Esophagus muscularis mucosa (tissue), 4 donors: Measurements from ENCODE around the gene MICAL3.

ENCODE experiments used
- EP300 ChIP-seq: sonication (generic); formaldehyde crosslinking; IDR thresholded peaks from one replicate; pipeline ENCODE4 v1.6.1; 2017; ENCODE audit warnings: antibody characterized with exemption
- POLR2A ChIP-seq: fragments of 450-650 bp; IDR thresholded peaks from one replicate; pipeline ENCODE4 v1.6.1; 2017; ENCODE audit warnings: antibody characterized with exemption, moderate library complexity, mild to moderate bottlenecking, low read depth
- POLR2AphosphoS5 ChIP-seq, 2 donors: sonication (generic); formaldehyde crosslinking; IDR thresholded peaks; one replicate each; pipeline ENCODE4 v1.6.1; 2017; ENCODE audit warnings: antibody characterized with exemption in 2 of 2
- TF ChIP-seq, protein P1 (sequence below), 3 experiments: fragments of 200-600 bp in 2 of 3; fragments of 450-650 bp in 1 of 3; sonication (generic) in 2 of 3; IDR thresholded peaks; one replicate each; pipeline ENCODE4 v1.5.1; 2017 to 2019; ENCODE audit warnings: antibody characterized with exemption in 3 of 3, mild to moderate bottlenecking in 2 of 3, moderate library complexity in 1 of 3

DNA sequence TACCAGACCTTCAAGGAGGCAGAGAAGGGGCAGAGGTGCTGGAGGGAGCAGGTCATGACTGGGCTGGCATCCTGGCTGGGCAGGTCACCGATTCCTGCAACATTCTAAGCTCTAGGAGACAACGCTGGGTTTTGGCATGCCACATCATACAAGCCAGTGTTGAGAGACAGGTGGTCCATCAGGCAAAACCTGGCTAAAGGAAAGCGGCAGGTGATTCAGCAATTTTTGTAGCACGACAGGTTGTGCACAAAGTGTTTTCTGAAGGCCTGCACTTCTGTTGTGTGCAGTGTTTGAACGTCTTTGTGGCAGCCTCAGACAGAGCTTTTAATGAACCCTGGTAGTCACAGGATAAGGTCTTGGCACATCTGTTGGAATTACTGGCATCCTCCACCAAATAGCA lies 180.2 kb downstream of the MICAL3 start:
- TF ChIP-seq POLR2A (no peak), EP300 (no peak), POLR2AphosphoS5 (IDR thresholded peaks at IDR 0.05) (peak in 1 of 2 donors; percentile 52)
- TF ChIP-seq, protein P1, sequence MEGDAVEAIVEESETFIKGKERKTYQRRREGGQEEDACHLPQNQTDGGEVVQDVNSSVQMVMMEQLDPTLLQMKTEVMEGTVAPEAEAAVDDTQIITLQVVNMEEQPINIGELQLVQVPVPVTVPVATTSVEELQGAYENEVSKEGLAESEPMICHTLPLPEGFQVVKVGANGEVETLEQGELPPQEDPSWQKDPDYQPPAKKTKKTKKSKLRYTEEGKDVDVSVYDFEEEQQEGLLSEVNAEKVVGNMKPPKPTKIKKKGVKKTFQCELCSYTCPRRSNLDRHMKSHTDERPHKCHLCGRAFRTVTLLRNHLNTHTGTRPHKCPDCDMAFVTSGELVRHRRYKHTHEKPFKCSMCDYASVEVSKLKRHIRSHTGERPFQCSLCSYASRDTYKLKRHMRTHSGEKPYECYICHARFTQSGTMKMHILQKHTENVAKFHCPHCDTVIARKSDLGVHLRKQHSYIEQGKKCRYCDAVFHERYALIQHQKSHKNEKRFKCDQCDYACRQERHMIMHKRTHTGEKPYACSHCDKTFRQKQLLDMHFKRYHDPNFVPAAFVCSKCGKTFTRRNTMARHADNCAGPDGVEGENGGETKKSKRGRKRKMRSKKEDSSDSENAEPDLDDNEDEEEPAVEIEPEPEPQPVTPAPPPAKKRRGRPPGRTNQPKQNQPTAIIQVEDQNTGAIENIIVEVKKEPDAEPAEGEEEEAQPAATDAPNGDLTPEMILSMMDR (IDR thresholded peaks at IDR 0.05) = no peak
